ENCODE data around the gene DCST2.
A peak's percentile ranks its signal among the peaks of the same experiment; 100 is the strongest.
"Not testable (repeated sequence)": the region's sequence is repeated elsewhere in the genome, so short reads cannot be mapped to it uniquely, and the experiment has no call there.

The DCST2 gene

GRCh38 chr1:154995301-154995983 is 38.1 kb downstream of the DCST2 start:
- not testable (repeated sequence) for DNase-seq

- DNase-seq: no peak
Observed at GRCh38 chr1:154994591-154994990, 39.0 kb downstream of the DCST2 start.

- DNase-seq: no peak
Observed at GRCh38 chr1:154994269-154994587, 39.4 kb downstream of the DCST2 start.

GRCh38 chr1:154993572-154994268 is 39.9 kb downstream of the DCST2 start, which contains the start of gene LENEP:
LENEP (plus strand) TSS chr1:154993586; CDS start chr1:154993608, 22 bp downstream.
- no peak for DNase-seq

GRCh38 chr1:154992721-154993571 is 40.6 kb downstream of the DCST2 start:
- no peak for DNase-seq

GRCh38 chr1:154990276-154990675 is 43.3 kb downstream of the DCST2 start:
- DNase-seq: no peak

GRCh38 chr1:154989195-154989860 is 44.3 kb downstream of the DCST2 start:
- DNase-seq: no peak

GRCh38 chr1:154988058-154988954 is 45.3 kb downstream of the DCST2 start:
- DNase-seq: no peak

- DNase-seq: no peak
Observed at GRCh38 chr1:154987326-154987725, 46.3 kb downstream of the DCST2 start.

- DNase-seq: not testable (repeated sequence)
Observed at GRCh38 chr1:154986736-154987135, 46.8 kb downstream of the DCST2 start.

GRCh38 chr1:154983776-154984466 is 49.7 kb downstream of the DCST2 start:
- no peak for DNase-seq

- DNase-seq: peak; percentile 97
Observed at GRCh38 chr1:154982897-154983648, 50.5 kb downstream of the DCST2 start, which contains the start of gene FLAD1. FLAD1 (plus strand) TSS chr1:154983344; CDS start chr1:154983695, 351 bp downstream.

GRCh38 chr1:154982341-154982740 is 51.2 kb downstream of the DCST2 start:
- DNase-seq: no peak

- no peak for DNase-seq
Observed at GRCh38 chr1:154978360-154978759, 55.2 kb downstream of the DCST2 start.

- DNase-seq: not testable (repeated sequence)
Observed at GRCh38 chr1:154977762-154978161, 55.8 kb downstream of the DCST2 start.

GRCh38 chr1:154975409-154976059 is 58.0 kb downstream of the DCST2 start:
- peak; percentile 58 for DNase-seq

- peak; percentile 96 for DNase-seq
Observed at GRCh38 chr1:154974808-154975408, 58.7 kb downstream of the DCST2 start.

GRCh38 chr1:154974102-154974807 is 59.3 kb downstream of the DCST2 start, which contains the start of gene CKS1B:
CKS1B (plus strand) TSS chr1:154974681; CDS start chr1:154974746, 65 bp downstream.
- peak; percentile 99 for DNase-seq

All from CD4-positive, alpha-beta T cell treated with Interleukin-15 for 1 hour (primary cell).